Prostate gland (tissue), 2 donors: ENCODE results near the gene METAP2.

ENCODE experiments used
- CTCF ChIP-seq, 4 experiments: fragments of 200-600 bp in 2 of 4; fragments of 450-650 bp in 2 of 4; sonication (generic) in 2 of 4; IDR thresholded peaks; 1 replicate in 3 of 4; 2 replicates in 1 of 4; pipeline ENCODE4 v1.5.1; 2016 to 2019; ENCODE audit warnings: antibody characterized with exemption in 4 of 4, mild to moderate bottlenecking in 2 of 4, moderate library complexity in 2 of 4
- POLR2A ChIP-seq: fragments of 450-650 bp; IDR thresholded peaks from one replicate; pipeline ENCODE4 v1.6.1; 2016; ENCODE audit warnings: antibody characterized with exemption, mild to moderate bottlenecking

DNA sequence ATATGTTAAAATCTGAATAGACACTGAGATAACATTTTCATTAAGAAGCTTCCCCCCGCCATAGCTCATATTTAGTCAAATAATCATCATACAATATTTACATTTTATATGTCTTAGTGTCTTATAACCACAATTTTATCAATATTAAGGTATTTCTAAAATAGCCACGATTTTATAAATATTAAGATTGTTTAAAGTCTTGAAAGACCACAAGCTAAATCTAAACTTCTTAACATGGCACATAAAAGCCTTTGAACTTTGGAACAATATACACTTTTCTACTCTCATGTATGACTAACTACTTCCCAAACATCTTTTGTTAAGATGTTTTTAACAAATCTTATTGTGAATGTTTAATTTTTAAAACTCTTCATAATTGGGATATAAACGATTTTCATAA is 70.8 kb downstream of the METAP2 start:
- TF ChIP-seq CTCF (IDR thresholded peaks at IDR 0.05): no peak
- TF ChIP-seq POLR2A: no peak
